Mesenchymal stem cell (in vitro differentiated cells and primary cell): ENCODE data around the gene PATL2. TPM values are rescaled to one million over a fixed set of nuclear protein-coding genes. Genes with fewer than 3 reads are reported as not detected.
"Not testable (repeated sequence)": the region's sequence is repeated elsewhere in the genome, so short reads cannot be mapped to it uniquely, and the experiment has no call there.

Source experiments
- DNase-seq: peaks from one replicate; pipeline ENCODE4 v3.0.0-alpha.2; 2013
- H2AFZ ChIP-seq: one replicate; pipeline ENCODE4 v1.6.1; 2013; ENCODE audit warnings: low read depth, mild to moderate bottlenecking, control low read depth, inconsistent platforms, low read length, moderate library complexity
- H2AK5ac ChIP-seq: 2 replicates; pipeline ENCODE4 v1.6.1; 2013; ENCODE audit warnings: low read length, moderate library complexity, mild to moderate bottlenecking, inconsistent platforms; ENCODE audit not compliant: severe bottlenecking
- H2BK120ac ChIP-seq: one replicate; pipeline ENCODE4 v1.6.1; 2013; ENCODE audit warnings: low read depth, mild to moderate bottlenecking, inconsistent platforms, low read length, moderate library complexity
- H2BK12ac ChIP-seq, 2 experiments: one replicate each; pipeline ENCODE4 v1.6.1; 2013; ENCODE audit warnings: inconsistent platforms in 2 of 2, low read length in 2 of 2, mild to moderate bottlenecking in 2 of 2, moderate library complexity in 2 of 2, control low read depth in 1 of 2
- H2BK15ac ChIP-seq: one replicate; pipeline ENCODE4 v1.6.1; 2013; ENCODE audit warnings: mild to moderate bottlenecking, low read depth, inconsistent platforms; ENCODE audit not compliant: poor library complexity, severe bottlenecking
- H2BK5ac ChIP-seq: 2 replicates; pipeline ENCODE4 v1.6.1; 2013; ENCODE audit warnings: low read depth, mild to moderate bottlenecking, low read length, control low read depth, inconsistent platforms; ENCODE audit not compliant: poor library complexity, severe bottlenecking
- H3K14ac ChIP-seq, 2 experiments: one replicate each; pipeline ENCODE4 v1.6.1; 2013; ENCODE audit warnings: inconsistent platforms in 2 of 2, low read length in 2 of 2, control low read depth in 1 of 2, mild to moderate bottlenecking in 1 of 2, moderate library complexity in 1 of 2
- H3K18ac ChIP-seq, 2 experiments: one replicate each; pipeline ENCODE4 v1.6.1; 2013; ENCODE audit warnings: inconsistent platforms in 2 of 2, low read length in 2 of 2, control low read depth in 1 of 2, low read depth in 1 of 2, mild to moderate bottlenecking in 1 of 2
- H3K23ac ChIP-seq, 2 experiments: one replicate each; pipeline ENCODE4 v1.6.1; 2013; ENCODE audit warnings: inconsistent platforms in 2 of 2, low read length in 2 of 2, mild to moderate bottlenecking in 2 of 2, moderate library complexity in 2 of 2, control low read depth in 1 of 2
- H3K27ac ChIP-seq: 2 replicates; pipeline ENCODE4 v1.5.1; 2013; ENCODE audit warnings: mild to moderate bottlenecking, moderate library complexity, low read length, control low read depth, inconsistent platforms; ENCODE audit not compliant: poor library complexity, severe bottlenecking
- H3K27me3 ChIP-seq, 2 experiments: 2 replicates each; pipeline versions ENCODE4 v1.6.1 to v1.7.0; 2013; ENCODE audit warnings: low read length in 2 of 2, mild to moderate bottlenecking in 2 of 2, moderate library complexity in 2 of 2, control low read depth in 1 of 2, inconsistent platforms in 1 of 2; ENCODE audit not compliant: control insufficient read depth in 1 of 2, insufficient read depth in 1 of 2
- H3K36me3 ChIP-seq, 2 experiments: 2 replicates each; pipeline versions ENCODE4 v1.6.1 to v1.7.0; 2013; ENCODE audit warnings: low read length in 2 of 2, control low read depth in 1 of 2, inconsistent platforms in 1 of 2, low read depth in 1 of 2, mild to moderate bottlenecking in 1 of 2; ENCODE audit not compliant: insufficient read depth in 2 of 2, control insufficient read depth in 1 of 2
- H3K4ac ChIP-seq, 2 experiments: one replicate each; pipeline ENCODE4 v1.6.1; 2013; ENCODE audit warnings: inconsistent platforms in 2 of 2, low read length in 2 of 2, mild to moderate bottlenecking in 2 of 2, moderate library complexity in 2 of 2, control low read depth in 1 of 2, low read depth in 1 of 2
- H3K4me1 ChIP-seq: 2 replicates; pipeline ENCODE4 v1.6.1; 2013; ENCODE audit warnings: low read depth, low read length, control low read depth; ENCODE audit not compliant: control insufficient read depth, insufficient read depth
- H3K4me2 ChIP-seq: 2 replicates; pipeline ENCODE4 v1.6.1; 2013; ENCODE audit warnings: low read length, mild to moderate bottlenecking, inconsistent platforms; ENCODE audit not compliant: poor library complexity, severe bottlenecking
- H3K4me3 ChIP-seq, 2 experiments: 2 replicates each; pipeline versions ENCODE4 v1.5.1 to v1.7.0; 2013; ENCODE audit warnings: low read length in 2 of 2, mild to moderate bottlenecking in 2 of 2, control low read depth in 1 of 2, low read depth in 1 of 2; ENCODE audit not compliant: insufficient read depth in 1 of 2
- H3K79me1 ChIP-seq: replicated peaks from 2 replicates; pipeline ENCODE4 v1.6.1; 2013; ENCODE audit warnings: mild to moderate bottlenecking, control low read depth, low read length, inconsistent platforms; ENCODE audit not compliant: poor library complexity, severe bottlenecking
- H3K9ac ChIP-seq: 2 replicates; pipeline ENCODE4 v1.7.0; 2013; ENCODE audit warnings: mild to moderate bottlenecking, low read length, moderate library complexity
- H3K9me3 ChIP-seq: 2 replicates; pipeline ENCODE4 v1.7.0; 2013; ENCODE audit warnings: mild to moderate bottlenecking, low read length; ENCODE audit not compliant: control insufficient read depth
- H4K8ac ChIP-seq: one replicate; pipeline ENCODE4 v1.6.1; 2013; ENCODE audit warnings: inconsistent platforms, mild to moderate bottlenecking, low read length, moderate library complexity
- H4K91ac ChIP-seq: one replicate; pipeline ENCODE4 v1.6.1; 2013; ENCODE audit warnings: mild to moderate bottlenecking, low read length, inconsistent platforms
- WGBS: methylation state at CpG from one replicate; pipeline ENCODE4 v1.1.7; 2013; ENCODE audit warnings: mixed read lengths; 5-methylcytosine and 5-hydroxymethylcytosine counted together
- polyA plus RNA-seq, 2 experiments: library from polyadenylated mRNA; stranded (reverse); fragments of 200-250 nt; gene quantifications; one replicate each; pipeline ENCODE4 v1.2.3, GENCODE V29; 2013

PATL2 gene
- polyA plus RNA-seq (2013, experiment 1 of 2) = 0.17 TPM
- polyA plus RNA-seq (2013, experiment 2 of 2) = 0.48 TPM

- WGBS = under 1% methylated on average over 37 of the region's 37 CpGs
- Histone ChIP-seq H2AK5ac (no peak within 1 kb of the TSS), H3K36me3 (peaks cover 4 to 27% of the 10 kb centered on the region in 2 experiments), H3K9me3 (no peaks in the 10 kb centered on the region), H3K14ac (peak within 1 kb of the TSS in 1 of 2 experiments; percentile 98), H3K27me3 (no peaks in the 10 kb centered on the region), H3K4me1 (peaks cover 3% of the 10 kb centered on the region), H2BK12ac (peak within 1 kb of the TSS in 1 of 2 experiments; percentile 66), H3K27ac (peak within 1 kb of the TSS; percentile 87), H4K91ac (peak within 1 kb of the TSS; percentile 94), H3K23ac (peak within 1 kb of the TSS in 1 of 2 experiments; percentile 90), H3K18ac (peak within 1 kb of the TSS; percentile 85 to 98), H3K4me2 (peak within 1 kb of the TSS; percentile 87), H4K8ac (peak within 1 kb of the TSS; percentile 92), H2AFZ (peak within 1 kb of the TSS; percentile 78), H3K4me3 (peak within 1 kb of the TSS; percentile 79 to 86), H2BK5ac (peak within 1 kb of the TSS; percentile 71), H3K79me1 (peaks cover 11% of the 10 kb centered on the region), H3K9ac (peak within 1 kb of the TSS; percentile 99), H2BK15ac (peak within 1 kb of the TSS; percentile 70), H2BK120ac (peak within 1 kb of the TSS; percentile 71), H3K4ac (peak within 1 kb of the TSS; percentile 62 to 85)
- peak; percentile 98 for DNase-seq
These were observed at the start of gene PATL2, which contains the start of gene B2M for GRCh38 chr15:44711096-44711742. Gene PATL2, minus strand, starts transcription at chr15:44711323. Its CDS starts 34,833 bp downstream, at chr15:44676490. Gene B2M, plus strand, starts transcription at chr15:44711517. Its CDS starts 30 bp downstream, at chr15:44711547.

GRCh38 chr15:44753345-44753744 is 42.2 kb upstream of the PATL2 start:
- Histone ChIP-seq H3K4me2 (no peak overlapping the region), H3K18ac (no peak overlapping the region), H2BK15ac (no peak overlapping the region), H2BK120ac (no peak overlapping the region), H3K27ac (no peak overlapping the region), H3K79me1 (no peaks in the 10 kb centered on the region), H3K9me3 (peaks cover 22% of the 10 kb centered on the region), H3K4me3 (no peak overlapping the region), H3K9ac (no peak overlapping the region), H4K91ac (no peak overlapping the region), H3K4ac (no peak overlapping the region), H3K4me1 (no peaks in the 10 kb centered on the region), H2BK5ac (no peak overlapping the region), H3K27me3 (peaks cover 0 to 23% of the 10 kb centered on the region in 2 experiments), H2AFZ (no peak overlapping the region), H2AK5ac (no peak overlapping the region), H3K36me3 (peaks cover 0 to 4% of the 10 kb centered on the region in 2 experiments), H4K8ac (no peak overlapping the region), H3K23ac (no peak overlapping the region), H2BK12ac (no peak overlapping the region), H3K14ac (no peak overlapping the region)
- no peak for DNase-seq
- WGBS = no CpG with 5 or more reads among the region's 1 CpG

- not testable (repeated sequence) for H4K91ac ChIP-seq, H3K4me2 ChIP-seq
These were observed 32.3 kb upstream of the PATL2 start for GRCh38 chr15:44743454-44743853.

GRCh38 chr15:44739222-44739847 is 28.2 kb upstream of the PATL2 start:
- not testable (repeated sequence) for H3K27me3 ChIP-seq, H3K9me3 ChIP-seq, H2AFZ ChIP-seq, H2BK15ac ChIP-seq, DNase-seq, H3K18ac ChIP-seq, H4K91ac ChIP-seq, H3K4me1 ChIP-seq, H3K9ac ChIP-seq, H2BK5ac ChIP-seq, H3K23ac ChIP-seq, H3K4me2 ChIP-seq, H3K27ac ChIP-seq, H3K4ac ChIP-seq, H4K8ac ChIP-seq, H2AK5ac ChIP-seq, H3K14ac ChIP-seq, H3K79me1 ChIP-seq, H2BK12ac ChIP-seq, H2BK120ac ChIP-seq, H3K4me3 ChIP-seq, H3K36me3 ChIP-seq
- WGBS = 82% methylated on average over 18 of the region's 24 CpGs

More at GRCh38 chr15:44743454-44743853, 32.3 kb upstream of the PATL2 start:
- H2AFZ ChIP-seq, H3K4me1 ChIP-seq, H2BK120ac ChIP-seq, H2BK12ac ChIP-seq, H3K79me1 ChIP-seq, H4K8ac ChIP-seq, H3K18ac ChIP-seq, H3K27ac ChIP-seq, DNase-seq, H3K4ac ChIP-seq, H3K14ac ChIP-seq, H2BK15ac ChIP-seq, H2BK5ac ChIP-seq, H3K36me3 ChIP-seq, H3K4me3 ChIP-seq, H3K27me3 ChIP-seq, H2AK5ac ChIP-seq, H3K9ac ChIP-seq, H3K23ac ChIP-seq: not testable (repeated sequence)
- H3K9me3 ChIP-seq = peaks cover 15% of the 10 kb centered on the region
- WGBS = 100% methylated on average over 1 of the region's 2 CpGs
